Transverse colon (tissue), 4 donors: ENCODE results near the gene LCE4A.

Source experiments
- EP300 ChIP-seq: sonication (generic); formaldehyde crosslinking; IDR thresholded peaks from one replicate; pipeline ENCODE4 v1.6.1; 2017; ENCODE audit warnings: antibody characterized with exemption, low read depth
- POLR2A ChIP-seq: fragments of 450-650 bp; IDR thresholded peaks from one replicate; pipeline ENCODE4 v1.6.1; 2016; ENCODE audit warnings: antibody characterized with exemption, mild to moderate bottlenecking, moderate library complexity
- POLR2AphosphoS5 ChIP-seq, 3 donors: sonication (generic); formaldehyde crosslinking; IDR thresholded peaks; one replicate each; pipeline ENCODE4 v1.6.1; 2016; ENCODE audit warnings: antibody characterized with exemption in 3 of 3
- TF ChIP-seq, protein P1 (sequence below), 5 experiments: fragments of 200-600 bp in 3 of 5; fragments of 450-650 bp in 2 of 5; sonication (generic) in 3 of 5; IDR thresholded peaks; 1 replicate in 2 of 5; 2 replicates in 3 of 5; pipeline ENCODE4 v1.5.1; 2016 to 2017; ENCODE audit warnings: antibody characterized with exemption in 5 of 5, inconsistent platforms in 3 of 5, mild to moderate bottlenecking in 2 of 5, moderate library complexity in 1 of 5

DNA sequence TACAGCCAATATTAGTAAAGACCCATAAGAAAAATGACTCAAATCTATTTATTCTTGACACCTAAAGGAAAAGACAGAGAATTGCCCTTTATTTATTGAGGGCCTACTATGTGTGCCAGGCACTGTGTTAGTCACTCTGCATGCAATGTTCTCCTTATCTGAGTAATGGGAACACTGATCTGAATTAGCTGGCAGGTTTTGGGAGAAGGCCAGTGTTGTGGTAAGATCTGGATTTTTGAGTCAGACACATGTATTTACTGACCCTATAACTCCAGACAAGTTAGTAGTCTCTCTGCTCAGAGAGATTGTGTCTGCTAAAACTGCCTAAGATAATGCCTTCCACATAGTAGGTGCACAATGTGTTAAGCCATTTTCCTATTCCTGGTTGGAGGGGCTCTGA is 17.3 kb downstream of the LCE4A start:
- TF ChIP-seq POLR2AphosphoS5 (IDR thresholded peaks at IDR 0.05) (no peak), POLR2A (no peak), EP300 (no peak)
- TF ChIP-seq, protein P1, sequence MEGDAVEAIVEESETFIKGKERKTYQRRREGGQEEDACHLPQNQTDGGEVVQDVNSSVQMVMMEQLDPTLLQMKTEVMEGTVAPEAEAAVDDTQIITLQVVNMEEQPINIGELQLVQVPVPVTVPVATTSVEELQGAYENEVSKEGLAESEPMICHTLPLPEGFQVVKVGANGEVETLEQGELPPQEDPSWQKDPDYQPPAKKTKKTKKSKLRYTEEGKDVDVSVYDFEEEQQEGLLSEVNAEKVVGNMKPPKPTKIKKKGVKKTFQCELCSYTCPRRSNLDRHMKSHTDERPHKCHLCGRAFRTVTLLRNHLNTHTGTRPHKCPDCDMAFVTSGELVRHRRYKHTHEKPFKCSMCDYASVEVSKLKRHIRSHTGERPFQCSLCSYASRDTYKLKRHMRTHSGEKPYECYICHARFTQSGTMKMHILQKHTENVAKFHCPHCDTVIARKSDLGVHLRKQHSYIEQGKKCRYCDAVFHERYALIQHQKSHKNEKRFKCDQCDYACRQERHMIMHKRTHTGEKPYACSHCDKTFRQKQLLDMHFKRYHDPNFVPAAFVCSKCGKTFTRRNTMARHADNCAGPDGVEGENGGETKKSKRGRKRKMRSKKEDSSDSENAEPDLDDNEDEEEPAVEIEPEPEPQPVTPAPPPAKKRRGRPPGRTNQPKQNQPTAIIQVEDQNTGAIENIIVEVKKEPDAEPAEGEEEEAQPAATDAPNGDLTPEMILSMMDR (IDR thresholded peaks at IDR 0.05), result no peak
